HepG2 (cell line): ENCODE results near the gene SYNJ2. TPM values are rescaled to one million over a fixed set of nuclear protein-coding genes. Genes with fewer than 3 reads are reported as not detected.

Source experiments
- BRD4 ChIP-seq: sonication (generic); formaldehyde crosslinking; IDR thresholded peaks from 2 replicates; pipeline ENCODE4 v1.4.0; 2020; ENCODE audit warnings: missing genetic modification reagents
- EP300 ChIP-seq, 3 experiments: sonication (generic) in 1 of 3; formaldehyde crosslinking in 1 of 3; IDR thresholded peaks; 2 replicates each; pipeline versions ENCODE4 v1.5.1 to v1.6.1; 2011 to 2020; ENCODE audit warnings: low read depth in 2 of 3, low read length in 2 of 3, borderline replicate concordance in 1 of 3, improper control_type of control experiment in 1 of 3, mild to moderate bottlenecking in 1 of 3, missing genetic modification reagents in 1 of 3, moderate library complexity in 1 of 3
- HNRNPL ChIP-seq: fragments of 200-400 bp; formaldehyde crosslinking; IDR thresholded peaks from 2 replicates; pipeline ENCODE4 v1.6.1; 2017; ENCODE audit warnings: mild to moderate bottlenecking, low read depth, low read length
- KLF13 ChIP-seq: sonication (generic); formaldehyde crosslinking; IDR thresholded peaks from 2 replicates; pipeline ENCODE4 v1.4.0; 2020; ENCODE audit warnings: mild to moderate bottlenecking, missing genetic modification reagents
- RCOR2 ChIP-seq: IDR thresholded peaks from 2 replicates; pipeline ENCODE4 v1.6.1; 2016; ENCODE audit warnings: missing biosample characterization, missing genetic modification reagents
- REPIN1 ChIP-seq: sonication (generic); formaldehyde crosslinking; IDR thresholded peaks from 2 replicates; pipeline ENCODE4 v1.8.0; 2022; ENCODE audit warnings: missing genetic modification reagents, low read depth, mild to moderate bottlenecking, borderline replicate concordance
- SALL1 ChIP-seq: sonication (generic); formaldehyde crosslinking; IDR thresholded peaks from 2 replicates; pipeline ENCODE4 v1.8.0; 2022; ENCODE audit warnings: mild to moderate bottlenecking, missing genetic modification reagents
- SNAPC4 ChIP-seq: sonication (generic); formaldehyde crosslinking; IDR thresholded peaks from 2 replicates; pipeline ENCODE4 v1.4.0; 2020; ENCODE audit warnings: mild to moderate bottlenecking, missing genetic modification reagents
- ZBTB38 ChIP-seq: sonication (generic); formaldehyde crosslinking; IDR thresholded peaks from 2 replicates; pipeline ENCODE4 v1.5.1; 2020; ENCODE audit warnings: mild to moderate bottlenecking, missing genetic modification reagents
- ZBTB49 ChIP-seq: sonication (generic); formaldehyde crosslinking; IDR thresholded peaks from 2 replicates; pipeline ENCODE4 v1.4.0; 2020; ENCODE audit warnings: missing genetic modification reagents, borderline replicate concordance
- ZFP36L2 ChIP-seq: sonication (generic); formaldehyde crosslinking; IDR thresholded peaks from 2 replicates; pipeline ENCODE4 v1.4.0; 2020; ENCODE audit warnings: missing genetic modification reagents
- ZNF574 ChIP-seq: sonication (generic); formaldehyde crosslinking; IDR thresholded peaks from 2 replicates; pipeline ENCODE4 v1.4.0; 2020; ENCODE audit warnings: missing genetic modification reagents
- polyA plus RNA-seq, 8 experiments: library from polyadenylated mRNA; depleted of rRNA in 3 of 8; stranded (reverse) in 7 of 8; unstranded in 1 of 8; fragments of >200 nt; fragmentation: Illumina TruSeq in 4 of 8; extraction: Trizol in 4 of 8; gene quantifications; 2 replicates each; pipeline versions ENCODE4 v1.2.1 to v1.2.3, GENCODE V29; 2011 to 2016; ENCODE audit warnings: low read depth in 4 of 8, missing spikeins in 1 of 8, mixed read lengths in 1 of 8; ENCODE audit not compliant: insufficient read depth in 1 of 8
- total RNA-seq, 5 experiments: library from RNA; depleted of rRNA; stranded (reverse); fragments of >200 nt; fragmentation: Illumina TruSeq; extraction: Trizol; gene quantifications; 2 replicates each; pipeline ENCODE4 v1.2.3, GENCODE V29; 2016; ENCODE audit warnings: low read depth in 1 of 5

SYNJ2 gene
- total and polyA plus RNA-seq, 2 of the 13 experiments (the other 11 are each of a cell fraction or from before 2014, with no cell fraction given), result 39.1 to 57.6 TPM

GRCh38 chr6:158009114-158009891 lies 27.6 kb downstream of the SYNJ2 start (continued):
- TF ChIP-seq ZNF574 (CRISPR knock-in tag), result no peak
- TF ChIP-seq SALL1 (CRISPR knock-in tag), result 0 out of 2 replicates have a peak, but pooled peaks have one; percentile 19
- TF ChIP-seq ZFP36L2 (CRISPR knock-in tag), result no peak
- 0 out of 2 replicates have a peak, but pooled peaks have one; percentile 4 for TF ChIP-seq REPIN1
- TF ChIP-seq ZBTB38 (CRISPR knock-in tag), result 0 out of 2 replicates have a peak, but pooled peaks have one; percentile 1
- TF ChIP-seq BRD4 (CRISPR knock-in tag), result 0 out of 2 replicates have a peak, but pooled peaks have one; percentile 39
- no peak for TF ChIP-seq SNAPC4 (CRISPR knock-in tag)
- TF ChIP-seq KLF13 (CRISPR knock-in tag), result no peak
- TF ChIP-seq ZBTB49 (CRISPR knock-in tag), result no peak
- 0 out of 2 replicates have a peak, but pooled peaks have one; percentile 41 for TF ChIP-seq HNRNPL
- TF ChIP-seq EP300 (IDR thresholded peaks at IDR 0.05; ENCODE audit: low read depth in 2 of 2, low read length in 2 of 2), result no peak
- TF ChIP-seq EP300 (CRISPR knock-in tag; IDR thresholded peaks at IDR 0.05; ENCODE audit: borderline replicate concordance), result no peak
- TF ChIP-seq RCOR2 (CRISPR knock-in tag), result no peak
